NCI-H510A treated with DMSO at 0.1 percent for 48 hours (cell line): ENCODE measurements around the gene NUP62.
A peak's percentile ranks its signal among the peaks of the same experiment; 100 is the strongest.
"Not testable (repeated sequence)": the region's sequence is repeated elsewhere in the genome, so short reads cannot be mapped to it uniquely, and the experiment has no call there.

Experiments used
- DNase-seq: peaks from one replicate; lab custom pipeline; 2025; lab: John Stamatoyannopoulos, UW

The NUP62 gene

DNA sequence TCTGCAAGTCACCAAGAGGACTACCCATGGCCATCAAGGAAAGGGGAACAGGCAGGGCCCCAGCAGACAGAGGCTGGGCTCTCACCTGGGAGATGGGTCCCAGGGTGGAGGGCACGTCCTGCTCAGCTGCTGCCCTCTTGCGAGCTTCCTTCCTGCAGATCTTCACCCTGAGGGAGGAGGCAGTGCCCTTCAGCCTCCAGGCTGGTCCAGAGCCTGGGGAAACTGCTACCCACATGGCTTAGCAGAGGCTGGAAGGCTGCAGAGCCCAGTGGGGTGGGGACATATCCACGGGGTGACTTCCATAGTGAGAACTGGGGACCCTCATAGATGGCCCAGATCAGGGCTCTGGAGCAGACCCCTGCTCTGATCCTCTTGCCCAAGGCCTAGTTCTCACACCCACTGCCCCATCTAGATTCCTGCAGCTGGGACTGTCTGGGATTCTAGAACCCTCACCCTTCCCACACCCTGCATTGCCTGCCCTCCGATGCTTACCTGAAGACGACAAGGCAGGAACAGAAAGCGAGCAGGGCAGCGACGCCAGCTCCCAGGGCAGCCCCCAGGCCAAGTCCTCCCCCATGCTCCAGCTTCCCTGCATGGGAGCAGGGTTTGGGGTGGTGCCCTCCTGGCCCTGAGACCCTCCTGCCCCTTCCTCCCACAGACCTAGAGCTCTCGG is 22.6 kb upstream of the NUP62 start:
- DNase-seq, result no peak

DNA sequence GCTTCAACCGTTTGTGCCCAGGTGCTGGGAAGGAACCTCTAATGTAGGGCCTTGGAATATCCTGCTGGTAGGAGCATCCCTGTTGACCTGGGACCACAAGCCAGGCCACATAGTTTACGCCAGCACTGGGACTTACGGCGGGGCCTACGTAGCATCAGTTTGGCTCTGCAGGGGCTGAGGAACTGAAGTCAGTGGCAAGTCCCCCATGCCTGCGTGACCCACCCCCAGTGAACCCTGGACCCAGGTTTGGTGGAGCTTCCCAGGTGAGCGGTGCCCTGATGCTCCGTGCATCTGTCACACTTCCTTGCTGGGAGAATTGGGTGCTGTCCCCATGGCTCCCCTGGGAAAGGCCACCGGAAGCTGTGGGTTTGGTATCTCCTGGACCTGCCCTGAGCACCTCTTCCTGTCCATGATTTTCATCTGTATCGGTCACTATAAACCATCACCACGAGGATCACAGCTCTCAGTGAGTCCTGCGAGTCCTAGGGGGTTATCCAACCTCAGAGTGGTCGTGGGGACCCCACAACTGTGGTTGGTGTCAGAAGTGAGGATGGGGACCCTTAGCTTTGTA is 21.7 kb upstream of the NUP62 start:
- no peak for DNase-seq

DNA sequence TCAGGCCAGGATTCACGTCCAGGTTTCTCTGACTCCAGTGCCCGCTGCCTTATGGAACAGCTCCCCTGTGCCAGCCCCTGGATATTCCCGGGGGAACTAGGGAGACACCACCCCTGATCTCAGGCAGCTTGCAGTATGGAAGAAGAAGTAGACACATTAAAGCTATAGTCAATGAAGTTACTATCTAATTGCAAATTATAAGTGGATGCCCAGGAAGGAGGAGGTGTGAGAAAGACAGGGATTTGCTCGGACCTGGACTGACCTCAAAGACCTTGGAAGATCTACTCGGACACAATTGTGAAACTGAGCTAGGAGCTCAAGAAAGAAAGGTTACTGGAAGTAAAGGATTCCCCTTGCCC is 21.3 kb upstream of the NUP62 start:
- DNase-seq, result no peak

DNA sequence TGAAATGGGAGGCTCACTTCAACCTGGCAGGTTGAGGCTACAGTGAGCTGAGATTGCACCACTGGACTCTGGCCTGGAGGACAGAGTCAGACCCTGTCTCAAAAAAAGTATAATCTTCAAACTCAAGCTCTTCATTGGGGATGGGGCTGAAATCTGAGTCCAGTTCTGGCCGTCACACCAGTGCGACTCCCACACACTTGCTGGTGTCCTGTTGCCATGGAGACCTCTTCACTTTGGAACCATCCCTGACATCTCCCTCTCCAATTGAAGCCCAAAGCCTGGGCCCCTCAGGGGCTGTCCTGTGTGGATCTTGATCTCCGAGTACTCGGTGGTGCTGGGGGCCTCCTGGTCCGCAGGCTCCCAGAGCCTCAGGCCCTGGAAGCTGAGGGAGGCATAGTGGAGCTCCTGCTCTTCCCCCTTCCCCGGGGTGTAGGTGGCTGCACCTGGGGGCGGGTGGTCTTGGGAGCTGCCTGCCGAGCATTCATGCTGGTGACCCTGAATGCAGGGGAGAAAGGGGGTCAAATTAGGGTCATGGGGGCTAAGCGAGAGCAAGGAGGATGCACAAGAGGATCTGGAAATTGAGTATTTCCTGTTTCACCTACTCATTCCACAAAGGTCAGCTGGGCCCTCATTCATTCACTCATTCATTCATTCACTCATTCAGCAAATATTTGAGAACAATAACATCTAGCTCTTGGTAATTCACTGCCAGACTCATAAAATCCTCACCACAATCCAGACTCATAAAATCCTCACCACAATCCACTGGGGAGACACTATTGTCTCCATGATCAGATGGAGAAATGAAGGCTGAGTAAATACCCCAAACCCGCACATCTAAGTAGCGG is 20.7 kb upstream of the NUP62 start:
- no peak for DNase-seq

- no peak for DNase-seq
Observed at GRCh38 chr19:49946415-49946814, 17.1 kb upstream of the NUP62 start.

DNA sequence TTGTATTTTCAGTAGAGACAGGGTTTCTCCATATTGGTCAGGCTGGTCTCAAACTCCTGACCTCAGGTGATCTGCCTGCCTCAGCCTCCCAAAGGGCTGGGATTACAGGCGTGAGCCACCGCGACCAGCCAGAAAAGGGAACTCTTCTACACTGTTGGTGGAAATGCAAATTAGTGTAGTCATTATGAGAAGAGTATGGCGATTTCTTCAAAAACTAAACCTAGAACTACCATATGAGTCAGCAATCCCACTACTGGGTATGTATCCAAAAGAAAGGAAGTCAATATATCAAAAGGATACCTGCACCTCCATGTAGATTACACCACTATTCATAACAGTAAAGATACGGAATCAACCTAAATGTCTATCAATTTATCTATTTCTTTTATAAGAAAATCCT is 15.3 kb upstream of the NUP62 start:
- DNase-seq, result not testable (repeated sequence)

- DNase-seq, result no peak
Observed at GRCh38 chr19:49940482-49940791, 11.1 kb upstream of the NUP62 start.

- no peak for DNase-seq
Observed at GRCh38 chr19:49939721-49940481, 10.6 kb upstream of the NUP62 start.

GRCh38 chr19:49938662-49939061 is 9.4 kb upstream of the NUP62 start:
- no peak for DNase-seq

DNA sequence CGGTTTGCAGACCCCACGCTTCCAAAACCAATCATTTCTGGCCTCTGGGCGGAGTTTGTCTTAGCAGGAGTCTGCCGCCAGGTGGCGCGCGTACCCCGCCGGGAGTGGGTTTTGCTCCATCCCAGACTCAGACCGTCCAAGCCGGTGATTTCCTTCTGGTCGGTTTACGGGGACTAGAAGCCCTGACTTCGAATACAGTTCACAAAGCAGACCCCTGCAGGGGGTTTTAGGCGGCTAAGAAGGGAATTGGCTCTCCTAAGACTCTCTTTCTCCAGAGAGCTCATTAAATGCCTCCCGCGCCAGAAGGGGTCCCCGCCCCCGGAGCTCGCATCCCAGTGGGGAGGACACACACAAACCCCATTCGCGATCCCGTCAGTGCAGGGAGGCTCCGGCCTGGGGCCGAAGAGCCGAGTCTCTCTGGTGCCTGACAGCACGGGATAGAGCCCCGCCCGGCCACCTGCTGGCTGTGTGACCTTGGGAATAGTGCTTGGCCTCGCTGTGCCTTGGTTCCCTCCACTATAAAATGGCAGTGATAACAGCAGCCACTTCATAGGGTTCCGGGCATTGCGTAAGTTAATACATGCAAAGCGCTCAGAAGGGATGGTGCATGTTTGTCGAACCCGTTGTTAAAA is 8.6 kb upstream of the NUP62 start:
- DNase-seq, result peak; percentile 43

DNA sequence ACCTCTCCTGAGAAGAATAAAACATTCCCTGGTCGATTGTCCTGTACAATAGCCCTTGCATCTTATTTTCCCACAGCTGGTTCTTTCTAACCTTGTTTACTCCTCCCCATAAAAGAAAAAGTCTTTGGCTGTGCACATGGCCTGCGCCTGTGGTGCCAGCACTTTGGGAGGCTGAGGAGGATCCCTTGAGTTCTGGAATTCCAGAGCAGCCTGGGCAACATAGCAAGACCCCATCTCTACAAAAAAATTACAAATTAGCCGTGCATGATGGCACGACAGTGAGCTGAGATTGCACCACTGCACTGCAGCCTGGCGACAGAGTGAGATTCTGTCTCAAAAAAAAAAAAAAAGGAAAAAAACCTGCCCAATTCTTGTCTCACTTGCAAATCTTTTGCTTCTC is 7.2 kb upstream of the NUP62 start:
- no peak for DNase-seq

DNA sequence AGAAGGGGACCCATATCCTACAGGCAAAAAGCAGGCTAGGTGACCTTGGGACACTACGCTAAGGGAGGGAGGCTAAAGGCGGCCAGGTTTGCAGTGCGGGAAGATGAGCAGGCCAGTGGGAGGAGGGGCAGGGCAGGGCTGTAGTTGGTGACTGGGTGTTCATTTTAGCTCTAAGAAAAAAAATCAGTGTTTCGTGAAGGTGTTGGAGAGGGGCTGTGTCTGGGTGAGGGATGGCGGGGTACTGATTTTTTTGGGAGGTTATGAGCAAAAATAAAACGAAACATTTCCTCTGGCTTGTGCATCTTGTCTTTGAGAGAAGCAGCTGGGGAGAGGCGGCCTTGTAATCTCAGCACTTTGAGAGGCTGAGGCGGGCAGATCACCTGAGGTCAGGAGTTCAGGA is 4.3 kb upstream of the NUP62 start:
- no peak for DNase-seq

DNA sequence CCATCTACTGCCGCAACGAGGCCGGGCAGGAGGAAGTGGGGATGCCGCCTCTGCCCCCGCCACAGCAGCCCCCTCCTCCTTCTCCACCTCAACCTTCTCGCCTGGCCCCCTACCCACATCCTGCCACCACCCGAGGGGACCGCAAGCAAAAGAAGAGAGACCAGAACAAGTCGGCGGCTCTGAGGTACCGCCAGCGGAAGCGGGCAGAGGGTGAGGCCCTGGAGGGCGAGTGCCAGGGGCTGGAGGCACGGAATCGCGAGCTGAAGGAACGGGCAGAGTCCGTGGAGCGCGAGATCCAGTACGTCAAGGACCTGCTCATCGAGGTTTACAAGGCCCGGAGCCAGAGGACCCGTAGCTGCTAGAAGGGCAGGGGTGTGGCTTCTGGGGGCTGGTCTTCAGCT is 3.4 kb upstream of the NUP62 start:
- DNase-seq, result no peak

GRCh38 chr19:49932041-49932451 is 2.7 kb upstream of the NUP62 start:
- DNase-seq, result no peak

GRCh38 chr19:49931293-49932040 is 2.2 kb upstream of the NUP62 start:
- DNase-seq, result no peak

GRCh38 chr19:49930483-49931011 is 1.2 kb upstream of the NUP62 start:
- no peak for DNase-seq

GRCh38 chr19:49929611-49930482 is 543 bp upstream of the NUP62 start:
- DNase-seq, result peak; percentile 84

- no peak for DNase-seq
Observed at GRCh38 chr19:49927526-49928264, 1.6 kb downstream of the NUP62 start.

GRCh38 chr19:49926515-49926914 is 2.8 kb downstream of the NUP62 start:
- no peak for DNase-seq

GRCh38 chr19:49925486-49925885 is 3.8 kb downstream of the NUP62 start:
- no peak for DNase-seq
